Psoas muscle (tissue), 8 donors: ENCODE measurements around the gene LDAH. TPM values are rescaled to one million over a fixed set of nuclear protein-coding genes. Genes with fewer than 3 reads are reported as not detected.

Experiments
- ATAC-seq, 4 donors: fragments of 200-7000 bp; cut with Tn5 transposase; one replicate each; pipeline ENCODE4 v1.9.1; 2020; ENCODE audit warnings: moderate library complexity in 3 of 4, mild to moderate bottlenecking in 2 of 4
- DNase-seq, 2 donors: peaks; one replicate each; pipeline ENCODE4 v3.0.0-alpha.2; 2020
- H3K27ac ChIP-seq: fragments of 200-600 bp; one replicate; pipeline ENCODE4 v1.8.0; 2022
- H3K27me3 ChIP-seq, 3 donors: fragments of 200-600 bp in 1 of 3; one replicate each; pipeline versions ENCODE4 v1.6.1 to v1.8.0; 2013 to 2022; ENCODE audit warnings: low read length in 2 of 3, mild to moderate bottlenecking in 2 of 3, moderate library complexity in 1 of 3; ENCODE audit not compliant: insufficient read depth in 3 of 3
- H3K36me3 ChIP-seq, 2 donors: fragments of 200-600 bp in 1 of 2; one replicate each; pipeline versions ENCODE4 v1.6.1 to v1.8.0; 2013 to 2022; ENCODE audit warnings: low read depth in 1 of 2, mild to moderate bottlenecking in 1 of 2, moderate library complexity in 1 of 2; ENCODE audit not compliant: insufficient read depth in 1 of 2
- H3K4me1 ChIP-seq: fragments of 200-600 bp; one replicate; pipeline ENCODE4 v1.8.0; 2022
- H3K4me3 ChIP-seq: fragments of 200-600 bp; one replicate; pipeline ENCODE4 v1.8.0; 2022; ENCODE audit warnings: mild to moderate bottlenecking
- H3K9me3 ChIP-seq: fragments of 200-600 bp; one replicate; pipeline ENCODE4 v1.8.0; 2022
- WGBS, 3 donors: extraction: QIAGEN DNeasy Blood & Tissue Kit; methylation state at CpG; one replicate each; pipeline versions ENCODE4 v1.1.6 to v1.1.7; 2013; 5-methylcytosine and 5-hydroxymethylcytosine counted together
- intact Hi-C, 2 donors: fragments of 100-400 bp; cut with DNase I; formaldehyde crosslinking; loops; one replicate each; pipeline versions ENCODE4 v1.11.0 to v1.14.2; 2022
- polyA plus RNA-seq, 3 donors: library from polyadenylated mRNA; stranded (reverse); fragments of 200-250 nt; gene quantifications; one replicate each; pipeline ENCODE4 v1.2.3, GENCODE V29; 2013
- total RNA-seq, 4 donors: library from RNA; stranded (reverse); fragmentation: NEBNext Ultra II Directional in 2 of 4; extraction: Animal tissue kit (Norgen Biotek cat#: 25700) in 2 of 4; gene quantifications; one replicate each; pipeline versions ENCODE4 v1.2.1 to v1.2.4, GENCODE V29; 2021 to 2023
- TF ChIP-seq, protein P1 (sequence below): fragments of 200-600 bp; IDR thresholded peaks from one replicate; pipeline ENCODE4 v1.8.0; 2022; ENCODE audit warnings: antibody characterized with exemption
- donor health status: healthy with polysubstance abuse.
- donor health status: DM: no; HTN: no; CAD: no; lungs with moderate emphysema.
- donor health status: Bipolar disorder and iron deficiency.
- donor health status: healthy.
- donor health status: DM: yes; HTN: yes; CAD: no.
- donor health status: DM: no; HTN: no; CAD: no.
- donor health status: DM: no; HTN: no; CAD: no.
- donor health status: DM: yes; HTN: yes; CAD: no.

Gene LDAH
- total and polyA plus RNA-seq, 7 donors: 0.56 to 1.9 (median 1.6) TPM

DNA sequence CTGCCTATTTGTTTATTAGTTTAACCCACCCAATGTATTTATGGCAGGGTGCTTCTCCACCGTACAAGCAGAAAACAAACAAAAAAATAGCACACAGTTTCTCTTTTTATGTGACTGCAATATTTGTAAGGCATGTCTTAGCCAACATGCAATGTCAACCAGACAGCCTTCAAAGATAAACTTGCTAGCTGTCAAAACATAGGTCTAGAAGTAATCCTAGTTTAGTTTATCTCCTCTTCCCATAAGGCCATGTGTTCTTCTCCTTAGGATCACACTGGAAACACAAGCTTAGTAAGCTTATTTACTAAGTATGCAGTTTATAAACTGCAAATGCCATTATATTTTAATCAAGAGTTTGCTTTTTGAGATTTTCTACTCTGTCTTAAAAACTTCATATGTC is 75.6 kb downstream of the LDAH start:
- intact Hi-C loops: no loop called here
- H3K4me3 ChIP-seq: no peak overlapping the region
- no peaks in the 10 kb centered on the region for H3K36me3 ChIP-seq
- DNase-seq (no peak), ATAC-seq (no peak)
- H3K27ac ChIP-seq: no peak overlapping the region
- TF ChIP-seq, protein P1, sequence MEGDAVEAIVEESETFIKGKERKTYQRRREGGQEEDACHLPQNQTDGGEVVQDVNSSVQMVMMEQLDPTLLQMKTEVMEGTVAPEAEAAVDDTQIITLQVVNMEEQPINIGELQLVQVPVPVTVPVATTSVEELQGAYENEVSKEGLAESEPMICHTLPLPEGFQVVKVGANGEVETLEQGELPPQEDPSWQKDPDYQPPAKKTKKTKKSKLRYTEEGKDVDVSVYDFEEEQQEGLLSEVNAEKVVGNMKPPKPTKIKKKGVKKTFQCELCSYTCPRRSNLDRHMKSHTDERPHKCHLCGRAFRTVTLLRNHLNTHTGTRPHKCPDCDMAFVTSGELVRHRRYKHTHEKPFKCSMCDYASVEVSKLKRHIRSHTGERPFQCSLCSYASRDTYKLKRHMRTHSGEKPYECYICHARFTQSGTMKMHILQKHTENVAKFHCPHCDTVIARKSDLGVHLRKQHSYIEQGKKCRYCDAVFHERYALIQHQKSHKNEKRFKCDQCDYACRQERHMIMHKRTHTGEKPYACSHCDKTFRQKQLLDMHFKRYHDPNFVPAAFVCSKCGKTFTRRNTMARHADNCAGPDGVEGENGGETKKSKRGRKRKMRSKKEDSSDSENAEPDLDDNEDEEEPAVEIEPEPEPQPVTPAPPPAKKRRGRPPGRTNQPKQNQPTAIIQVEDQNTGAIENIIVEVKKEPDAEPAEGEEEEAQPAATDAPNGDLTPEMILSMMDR: no peak
- WGBS, 3 donors: 77 to 82% (median 78%) methylated on average over 1 of the region's 1 CpG
- no peaks in the 10 kb centered on the region for H3K4me1 ChIP-seq
- no peaks in the 10 kb centered on the region for H3K27me3 ChIP-seq
- no peaks in the 10 kb centered on the region for H3K9me3 ChIP-seq

- ATAC-seq: no peak
- H3K4me3 ChIP-seq: no peak overlapping the region
- no peaks in the 10 kb centered on the region for H3K27me3 ChIP-seq
- intact Hi-C loops: no loop called here
- DNase-seq: no peak
- TF ChIP-seq, protein P1: no peak
- H3K9me3 ChIP-seq: no peaks in the 10 kb centered on the region
- 45 to 62% (median 46%) methylated on average over 2 of the region's 2 CpGs for WGBS, 3 donors
- H3K36me3 ChIP-seq: no peaks in the 10 kb centered on the region
- H3K4me1 ChIP-seq: no peaks in the 10 kb centered on the region
- no peak overlapping the region for H3K27ac ChIP-seq
These were observed 76.9 kb downstream of the LDAH start for GRCh38 chr2:20745924-20746555.

DNA sequence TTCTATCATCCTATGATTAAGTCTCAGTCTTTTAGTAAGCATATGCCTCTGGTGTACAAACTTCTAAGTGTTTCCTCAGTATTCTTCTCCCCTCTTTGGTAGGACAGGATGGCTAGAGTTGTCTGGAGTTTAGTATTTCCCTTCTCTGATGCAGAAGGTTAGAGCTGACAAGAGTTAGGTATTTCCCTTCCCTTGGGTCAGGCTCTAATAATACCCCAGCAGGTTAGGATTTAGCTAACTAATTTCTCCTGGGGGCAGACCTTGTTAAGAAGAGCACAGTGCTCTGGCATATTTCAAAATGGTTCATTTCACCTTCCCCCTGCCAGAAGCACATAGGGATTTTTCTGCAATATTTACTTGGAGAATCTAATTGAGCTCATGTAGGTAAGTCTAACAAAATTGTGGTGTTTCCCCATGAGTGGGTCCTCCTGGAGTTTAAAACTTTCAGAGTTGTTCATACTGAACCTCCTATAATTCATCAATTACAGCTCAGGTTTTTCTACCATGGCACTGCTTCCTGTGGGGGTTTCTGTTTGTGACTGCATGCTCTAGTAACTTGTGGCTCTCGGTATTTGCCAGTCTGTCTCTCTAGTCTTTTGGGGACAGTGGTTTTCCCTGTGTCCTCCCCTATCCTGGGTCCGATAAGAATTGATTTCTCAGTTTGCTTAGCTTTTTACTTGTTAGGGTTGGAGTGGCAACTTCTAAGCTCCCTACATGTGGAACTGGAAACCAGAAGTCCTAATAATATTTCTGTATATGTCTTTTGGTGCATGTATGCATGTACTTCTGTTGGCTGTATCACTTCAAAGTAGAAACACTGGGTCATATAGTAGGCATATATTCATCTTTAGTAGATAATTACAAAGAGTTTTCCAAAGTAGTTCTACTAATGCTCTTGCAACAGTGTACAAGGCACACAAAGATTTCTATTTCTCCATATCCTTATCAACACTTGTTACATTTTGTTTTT is 78.2 kb downstream of the LDAH start:
- no peaks in the 10 kb centered on the region for H3K27me3 ChIP-seq
- WGBS, 3 donors: 82 to 91% (median 87%) methylated on average over 2 of the region's 2 CpGs
- no peaks in the 10 kb centered on the region for H3K4me1 ChIP-seq
- TF ChIP-seq, protein P1: no peak
- H3K27ac ChIP-seq: no peak overlapping the region
- intact Hi-C loops: no loop called here
- H3K9me3 ChIP-seq: no peaks in the 10 kb centered on the region
- no peak for ATAC-seq
- H3K36me3 ChIP-seq: no peaks in the 10 kb centered on the region
- no peak overlapping the region for H3K4me3 ChIP-seq
- no peak for DNase-seq

- intact Hi-C loops: no loop called here
- no peak for ATAC-seq
- DNase-seq: no peak
- H3K27me3 ChIP-seq: no peaks in the 10 kb centered on the region
- H3K4me1 ChIP-seq: no peaks in the 10 kb centered on the region
- no peak overlapping the region for H3K27ac ChIP-seq
- no peaks in the 10 kb centered on the region for H3K9me3 ChIP-seq
- H3K36me3 ChIP-seq: no peaks in the 10 kb centered on the region
- H3K4me3 ChIP-seq: no peak overlapping the region
- TF ChIP-seq, protein P1: no peak
These were observed 84.1 kb downstream of the LDAH start for GRCh38 chr2:20738772-20739171.
